ENCODE measurements around the gene DHX35.

- TF ChIP-seq CTCF (conservative IDR thresholded peaks at IDR 0.05; ENCODE audit: low read length) (no peak), EZH2phosphoT487 (IDR thresholded peaks at IDR 0.05; ENCODE audit: borderline replicate concordance, low read depth, low read length) (no peak)
Observed at GRCh38 chr20:38975539-38976120, 13.5 kb downstream of the DHX35 start.
